Natural killer cell treated with Interleukin-12 subunit alpha and Interleukin-12 subunit beta and Interleukin-15 and Interleukin-18, amount 100 ng/mL, for 72 hours (primary cell): ENCODE results near the gene SLC39A11. TPM values are rescaled to one million over a fixed set of nuclear protein-coding genes. Genes with fewer than 3 reads are reported as not detected.

Experiments used
- ATAC-seq, 2 donors: fragments of 150-1000 bp; cut with Tn5 transposase in 1 of 2; sonication (Bioruptor Pico), chemical (Tn5 transposase) in 1 of 2; 2 replicates each; pipeline ENCODE4 v1.10.0; 2021
- DNase-seq: peaks from one replicate; pipeline ENCODE4 v3.0.0; 2022; ENCODE audit warnings: low spot score
- H3K27ac Mint-ChIP-seq, 2 donors: 1 replicate in 1 of 2; 2 replicates in 1 of 2; pipeline ENCODE4 v1.8.0; 2022; ENCODE audit warnings: mixed read lengths in 2 of 2, mild to moderate bottlenecking in 1 of 2, moderate library complexity in 1 of 2
- H3K27me3 Mint-ChIP-seq, 2 donors: 1 replicate in 1 of 2; 2 replicates in 1 of 2; pipeline ENCODE4 v1.8.0; 2022; ENCODE audit warnings: mixed read lengths in 2 of 2
- H3K36me3 Mint-ChIP-seq: one replicate; pipeline ENCODE4 v1.8.0; 2022; ENCODE audit warnings: mixed read lengths
- H3K4me1 Mint-ChIP-seq, 2 donors: 1 replicate in 1 of 2; 2 replicates in 1 of 2; pipeline ENCODE4 v1.8.0; 2022; ENCODE audit warnings: low read depth in 2 of 2, mixed read lengths in 2 of 2, mild to moderate bottlenecking in 1 of 2
- H3K4me3 Mint-ChIP-seq: one replicate; pipeline ENCODE4 v1.8.0; 2022; ENCODE audit warnings: mixed read lengths
- H3K9me3 Mint-ChIP-seq: 2 replicates; pipeline ENCODE4 v1.8.0; 2022; ENCODE audit warnings: mixed read lengths
- total RNA-seq, 2 donors: library from RNA; stranded (reverse); gene quantifications; one replicate each; pipeline ENCODE4 v1.2.3, GENCODE V29; 2022

The SLC39A11 gene
- total RNA-seq, 2 donors from 2014 or later, result 25.6 to 56.1 TPM

GRCh38 chr17:72862276-72862999, 230.1 kb downstream of the SLC39A11 start:
- no peak overlapping the region for H3K27ac Mint-ChIP-seq
- ATAC-seq, result no peak

GRCh38 chr17:72861811-72862210, 230.7 kb downstream of the SLC39A11 start:
- no peaks in the 10 kb centered on the region for H3K36me3 Mint-ChIP-seq
- no peak for ATAC-seq
- no peak overlapping the region for H3K27ac Mint-ChIP-seq
- H3K9me3 Mint-ChIP-seq, result no peaks in the 10 kb centered on the region
- H3K27me3 Mint-ChIP-seq, result no peaks in the 10 kb centered on the region
- no peak overlapping the region for H3K4me3 Mint-ChIP-seq
- H3K4me1 Mint-ChIP-seq, result peaks cover 9 to 14% of the 10 kb centered on the region in 2 donors
- DNase-seq, result no peak

More at GRCh38 chr17:72862276-72862999, 230.1 kb downstream of the SLC39A11 start:
- H3K27me3 Mint-ChIP-seq, result no peaks in the 10 kb centered on the region
- peaks cover 13 to 16% of the 10 kb centered on the region in 2 donors for H3K4me1 Mint-ChIP-seq
- H3K9me3 Mint-ChIP-seq, result no peaks in the 10 kb centered on the region
- no peaks in the 10 kb centered on the region for H3K36me3 Mint-ChIP-seq
- DNase-seq, result no peak
- H3K4me3 Mint-ChIP-seq, result no peak overlapping the region

- Mint-ChIP-seq H3K36me3 (no peaks in the 10 kb centered on the region), H3K9me3 (no peaks in the 10 kb centered on the region), H3K4me1 (peaks cover 4 to 7% of the 10 kb centered on the region in 2 donors), H3K27ac (no peak overlapping the region), H3K4me3 (no peak overlapping the region), H3K27me3 (no peaks in the 10 kb centered on the region)
- DNase-seq (no peak), ATAC-seq (no peak)
These were observed 231.7 kb downstream of the SLC39A11 start for GRCh38 chr17:72860778-72861177.

- no peak overlapping the region for H3K27ac Mint-ChIP-seq
- H3K9me3 Mint-ChIP-seq, result no peaks in the 10 kb centered on the region
These were observed 233.5 kb downstream of the SLC39A11 start for GRCh38 chr17:72858826-72859495.

GRCh38 chr17:72853440-72854415, 238.8 kb downstream of the SLC39A11 start:
- DNase-seq (no peak), ATAC-seq (no peak)
- no peaks in the 10 kb centered on the region for H3K9me3 Mint-ChIP-seq
- peaks cover 0 to 8% of the 10 kb centered on the region in 2 donors for H3K4me1 Mint-ChIP-seq
- H3K27ac Mint-ChIP-seq, result no peak overlapping the region
- H3K4me3 Mint-ChIP-seq, result no peak overlapping the region
- no peaks in the 10 kb centered on the region for H3K27me3 Mint-ChIP-seq
- H3K36me3 Mint-ChIP-seq, result no peaks in the 10 kb centered on the region

More at GRCh38 chr17:72858826-72859495, 233.5 kb downstream of the SLC39A11 start:
- ATAC-seq (no peak), DNase-seq (no peak)
- H3K27me3 Mint-ChIP-seq, result no peaks in the 10 kb centered on the region
- peaks cover 3 to 5% of the 10 kb centered on the region in 2 donors for H3K4me1 Mint-ChIP-seq
- no peaks in the 10 kb centered on the region for H3K36me3 Mint-ChIP-seq
- no peak overlapping the region for H3K4me3 Mint-ChIP-seq

DNA sequence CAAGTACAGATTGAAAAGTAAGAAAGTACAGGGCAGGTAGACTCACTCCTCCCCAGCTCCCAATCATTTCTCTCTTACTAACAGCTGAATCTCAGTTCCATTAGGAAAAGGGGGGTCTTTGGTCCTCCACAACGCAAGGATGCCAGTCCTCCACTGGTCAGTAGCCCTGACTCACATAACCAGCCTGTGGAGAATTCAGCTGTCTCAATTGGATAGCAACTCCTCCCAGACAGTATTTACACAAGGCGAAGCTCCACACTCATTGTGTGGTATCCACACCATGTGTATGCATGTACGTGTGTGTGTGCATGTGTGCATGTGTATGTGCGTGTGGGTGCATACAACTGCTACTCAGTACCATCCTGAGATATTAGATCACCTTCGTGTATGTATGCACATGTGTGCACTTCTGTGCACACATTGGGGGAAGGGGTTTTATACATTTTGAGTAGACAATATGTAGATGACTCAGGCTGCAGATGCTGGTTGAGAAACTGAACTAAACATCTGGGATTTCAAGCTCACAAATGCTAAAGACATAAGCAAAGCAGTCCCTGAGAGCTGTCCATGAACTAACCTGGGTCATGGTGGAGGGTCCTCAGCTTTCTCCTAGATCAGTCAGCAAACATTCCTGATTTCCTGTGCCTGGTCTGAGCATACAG, 240.1 kb downstream of the SLC39A11 start:
- no peaks in the 10 kb centered on the region for H3K9me3 Mint-ChIP-seq
- H3K27ac Mint-ChIP-seq, result no peak overlapping the region
- DNase-seq (no peak), ATAC-seq (no peak)
- H3K36me3 Mint-ChIP-seq, result no peaks in the 10 kb centered on the region
- no peaks in the 10 kb centered on the region for H3K27me3 Mint-ChIP-seq
- no peak overlapping the region for H3K4me3 Mint-ChIP-seq
- peaks cover 0 to 8% of the 10 kb centered on the region in 2 donors for H3K4me1 Mint-ChIP-seq

GRCh38 chr17:72850410-72851118, 241.9 kb downstream of the SLC39A11 start:
- Mint-ChIP-seq H3K36me3 (no peaks in the 10 kb centered on the region), H3K27me3 (no peaks in the 10 kb centered on the region), H3K4me3 (no peak overlapping the region), H3K4me1 (peaks cover 0 to 8% of the 10 kb centered on the region in 2 donors), H3K27ac (no peak overlapping the region), H3K9me3 (no peaks in the 10 kb centered on the region)
- DNase-seq (no peak), ATAC-seq (no peak)

DNA sequence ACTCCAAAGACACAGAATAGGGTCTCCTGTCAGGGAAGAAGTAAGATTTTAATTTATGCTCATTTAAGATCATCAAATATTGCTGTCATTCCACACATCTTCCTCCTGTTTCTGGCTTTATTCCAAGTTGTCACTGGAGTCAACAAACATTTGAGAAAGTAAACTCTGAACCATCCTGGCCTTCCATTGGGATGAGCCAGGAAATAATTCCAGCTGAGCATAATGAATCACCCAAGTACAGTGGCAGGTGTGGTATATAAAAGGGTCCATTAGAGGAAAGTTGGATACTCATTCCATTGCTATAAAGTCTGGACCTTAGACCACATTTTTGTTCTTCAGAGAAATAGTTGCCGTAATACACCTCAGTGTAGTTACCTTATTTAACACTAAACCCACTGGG, 246.1 kb downstream of the SLC39A11 start:
- no peaks in the 10 kb centered on the region for H3K9me3 Mint-ChIP-seq
- H3K4me3 Mint-ChIP-seq, result no peak overlapping the region
- no peak overlapping the region for H3K27ac Mint-ChIP-seq
- H3K36me3 Mint-ChIP-seq, result peaks cover 6% of the 10 kb centered on the region
- DNase-seq (no peak), ATAC-seq (no peak)
- H3K4me1 Mint-ChIP-seq, result peaks cover 0 to 3% of the 10 kb centered on the region in 2 donors
- H3K27me3 Mint-ChIP-seq, result no peaks in the 10 kb centered on the region

GRCh38 chr17:72843591-72843990, 248.9 kb downstream of the SLC39A11 start:
- Mint-ChIP-seq H3K9me3 (no peaks in the 10 kb centered on the region), H3K27ac (no peak overlapping the region), H3K27me3 (no peaks in the 10 kb centered on the region), H3K4me1 (no peaks in the 10 kb centered on the region), H3K4me3 (no peak overlapping the region), H3K36me3 (peaks cover 20% of the 10 kb centered on the region)
- ATAC-seq (no peak), DNase-seq (no peak)

DNA sequence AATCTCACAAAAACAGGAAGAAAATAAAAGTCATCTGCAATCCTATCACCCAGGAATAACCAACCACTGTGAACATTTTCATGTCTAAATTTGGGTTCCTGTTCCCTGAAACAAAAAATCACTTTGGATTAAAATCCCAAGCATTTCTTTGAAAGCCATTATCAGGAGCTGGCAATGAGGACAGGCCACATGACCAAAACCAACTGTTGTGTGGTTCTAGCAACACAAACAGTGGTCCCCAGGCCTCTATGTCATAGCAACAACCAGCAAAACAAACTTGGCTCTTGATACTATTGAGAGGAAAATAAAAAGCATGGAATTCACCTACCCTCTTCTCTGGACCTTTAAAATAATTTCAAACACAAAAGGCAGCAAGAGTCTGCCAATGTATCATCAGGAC, 252.5 kb downstream of the SLC39A11 start:
- ATAC-seq (no peak), DNase-seq (no peak)
- no peak overlapping the region for H3K4me3 Mint-ChIP-seq
- no peaks in the 10 kb centered on the region for H3K4me1 Mint-ChIP-seq
- H3K27me3 Mint-ChIP-seq, result no peaks in the 10 kb centered on the region
- no peaks in the 10 kb centered on the region for H3K9me3 Mint-ChIP-seq
- H3K36me3 Mint-ChIP-seq, result peaks cover 16% of the 10 kb centered on the region
- no peak overlapping the region for H3K27ac Mint-ChIP-seq

DNA sequence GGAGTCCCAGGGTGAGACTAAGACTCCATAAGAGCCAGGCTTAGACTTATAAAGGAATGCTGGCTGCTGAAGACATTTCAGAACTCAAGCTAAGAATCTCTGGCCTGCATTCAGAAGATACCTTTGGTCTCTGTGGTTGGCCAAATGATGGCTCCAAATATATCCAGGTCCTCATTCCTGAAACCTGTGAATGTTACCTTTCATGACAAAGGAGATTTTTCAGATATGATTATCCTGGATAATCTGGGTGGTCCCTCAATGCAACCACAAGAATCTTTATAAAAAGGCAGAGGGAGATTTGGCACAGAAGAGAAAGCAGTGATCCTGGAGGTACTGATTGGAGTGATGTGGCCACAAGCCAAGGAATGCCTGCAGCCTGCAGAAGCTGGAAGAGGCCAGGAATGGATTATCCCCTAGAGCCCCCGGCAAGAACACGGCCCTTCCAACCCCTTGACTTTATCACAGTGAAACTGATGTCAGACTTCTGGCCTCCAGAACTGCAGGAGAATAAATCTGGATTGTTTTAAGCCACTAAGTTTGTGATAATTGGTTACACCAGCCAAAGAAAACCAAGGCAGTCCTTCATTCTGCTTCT, 253.3 kb downstream of the SLC39A11 start:
- H3K9me3 Mint-ChIP-seq, result no peaks in the 10 kb centered on the region

DNA sequence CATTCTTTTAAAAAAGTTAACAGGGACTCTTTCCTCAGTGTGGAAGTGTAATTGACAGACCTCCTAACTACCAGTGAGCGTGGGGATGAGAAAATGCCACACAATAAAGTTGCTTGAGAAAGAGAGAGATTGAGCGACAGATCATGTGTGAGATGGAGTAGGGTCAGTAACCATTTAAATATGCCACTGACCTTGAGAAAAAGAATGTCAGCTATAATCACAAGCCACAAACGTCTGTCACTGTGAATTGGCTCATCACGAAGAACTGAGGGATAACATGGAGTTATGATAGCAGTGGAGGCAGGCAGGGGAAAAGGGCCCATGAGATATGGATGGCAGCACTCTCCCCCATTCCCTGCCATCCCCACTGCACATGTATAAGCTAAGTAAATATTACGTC, 253.9 kb downstream of the SLC39A11 start:
- H3K27me3 Mint-ChIP-seq, result no peaks in the 10 kb centered on the region
- H3K4me1 Mint-ChIP-seq, result no peaks in the 10 kb centered on the region
- no peaks in the 10 kb centered on the region for H3K9me3 Mint-ChIP-seq
- no peak overlapping the region for H3K4me3 Mint-ChIP-seq
- ATAC-seq (no peak), DNase-seq (no peak)
- H3K27ac Mint-ChIP-seq, result no peak overlapping the region
- H3K36me3 Mint-ChIP-seq, result peaks cover 14% of the 10 kb centered on the region

More for the DNA sequence above, 253.3 kb downstream of the SLC39A11 start:
- DNase-seq (no peak), ATAC-seq (no peak)
- Mint-ChIP-seq H3K27me3 (no peaks in the 10 kb centered on the region), H3K4me3 (no peak overlapping the region), H3K27ac (no peak overlapping the region), H3K36me3 (peaks cover 14% of the 10 kb centered on the region), H3K4me1 (no peaks in the 10 kb centered on the region)
